Cerebellar nuclear complex (tissue), 1 donor: ENCODE measurements around the gene CBLN3.
A peak's percentile ranks its signal among the peaks of the same experiment; 100 is the strongest.

ENCODE experiments used
- DNase-seq, 2 experiments: peaks; one replicate each; lab custom pipeline; 2025; lab: John Stamatoyannopoulos, UW

Gene CBLN3

DNA sequence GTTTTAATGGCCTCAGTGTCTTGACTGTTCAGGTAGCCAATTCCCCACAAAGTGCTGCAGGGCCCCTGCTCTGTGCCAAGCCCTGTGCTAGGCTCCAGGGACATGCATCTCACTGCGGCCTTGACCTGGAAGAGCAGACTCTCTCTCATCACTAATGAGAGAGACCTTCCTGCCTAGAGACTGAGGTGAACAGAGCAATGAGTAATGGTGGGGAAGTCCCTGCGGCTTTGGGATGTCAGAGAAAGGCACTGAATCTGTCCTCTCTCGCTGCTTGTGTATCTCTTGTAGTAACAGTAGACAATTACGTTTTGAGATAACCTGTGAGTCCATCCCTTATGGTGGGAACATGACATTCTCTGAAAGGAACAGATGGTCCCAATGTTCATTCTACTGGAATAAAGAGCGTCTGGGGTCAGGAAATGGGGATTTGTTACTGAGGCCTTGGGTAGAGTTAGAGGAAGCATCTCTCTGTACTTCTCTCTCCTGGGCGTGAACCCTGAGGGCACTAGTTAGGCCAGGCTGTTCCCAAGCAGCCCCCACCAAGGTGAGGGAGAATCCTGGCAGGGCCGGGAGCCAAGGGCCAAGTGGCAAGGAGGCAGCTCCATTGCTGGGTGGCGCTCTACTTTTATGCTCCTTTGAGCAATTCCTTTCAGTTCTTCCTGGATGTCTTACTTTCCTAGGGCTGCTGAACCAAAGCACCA, 48.0 kb downstream of the CBLN3 start:
- DNase-seq = peak; percentile 27 to 72

DNA sequence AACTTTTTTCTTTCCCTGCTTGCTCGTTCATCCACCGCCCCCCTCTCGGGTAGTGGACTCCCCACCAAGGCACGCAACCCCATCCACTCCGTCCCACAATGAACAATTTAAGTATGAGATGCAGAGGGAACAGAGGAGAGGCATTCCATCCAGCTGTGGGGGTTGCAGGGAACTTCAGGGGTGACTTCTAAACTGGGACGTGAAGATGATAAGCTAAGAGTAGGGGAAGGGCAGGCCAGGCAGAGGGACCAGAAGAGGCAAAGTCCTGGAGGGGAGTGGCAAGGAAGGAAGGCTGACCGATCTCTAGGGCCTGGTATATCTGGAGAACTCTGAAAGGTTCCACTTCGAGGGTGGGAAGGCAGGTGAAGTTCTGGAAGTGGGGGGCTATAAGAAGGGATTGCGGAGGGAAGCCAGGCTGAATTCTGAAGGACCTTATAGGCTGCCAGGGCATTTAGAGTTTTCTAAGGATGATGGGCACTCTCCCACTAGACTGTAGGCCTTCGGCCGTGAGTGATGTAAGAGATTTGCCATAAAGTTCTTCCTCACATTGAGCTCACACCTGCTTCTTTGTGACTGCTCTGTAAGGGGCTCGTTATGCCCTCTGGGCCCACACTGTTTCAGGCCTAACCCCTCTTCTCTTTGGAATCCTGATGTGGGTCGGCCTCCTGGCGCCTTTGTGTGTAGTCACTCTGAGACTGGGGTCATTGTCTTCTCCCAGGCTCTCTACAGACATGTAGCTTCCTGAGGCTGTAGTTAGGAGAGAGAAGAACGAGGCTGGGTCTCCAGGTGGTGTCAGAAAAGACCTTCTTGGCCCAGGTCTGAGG, 49.3 kb downstream of the CBLN3 start:
- no peak for DNase-seq

DNA sequence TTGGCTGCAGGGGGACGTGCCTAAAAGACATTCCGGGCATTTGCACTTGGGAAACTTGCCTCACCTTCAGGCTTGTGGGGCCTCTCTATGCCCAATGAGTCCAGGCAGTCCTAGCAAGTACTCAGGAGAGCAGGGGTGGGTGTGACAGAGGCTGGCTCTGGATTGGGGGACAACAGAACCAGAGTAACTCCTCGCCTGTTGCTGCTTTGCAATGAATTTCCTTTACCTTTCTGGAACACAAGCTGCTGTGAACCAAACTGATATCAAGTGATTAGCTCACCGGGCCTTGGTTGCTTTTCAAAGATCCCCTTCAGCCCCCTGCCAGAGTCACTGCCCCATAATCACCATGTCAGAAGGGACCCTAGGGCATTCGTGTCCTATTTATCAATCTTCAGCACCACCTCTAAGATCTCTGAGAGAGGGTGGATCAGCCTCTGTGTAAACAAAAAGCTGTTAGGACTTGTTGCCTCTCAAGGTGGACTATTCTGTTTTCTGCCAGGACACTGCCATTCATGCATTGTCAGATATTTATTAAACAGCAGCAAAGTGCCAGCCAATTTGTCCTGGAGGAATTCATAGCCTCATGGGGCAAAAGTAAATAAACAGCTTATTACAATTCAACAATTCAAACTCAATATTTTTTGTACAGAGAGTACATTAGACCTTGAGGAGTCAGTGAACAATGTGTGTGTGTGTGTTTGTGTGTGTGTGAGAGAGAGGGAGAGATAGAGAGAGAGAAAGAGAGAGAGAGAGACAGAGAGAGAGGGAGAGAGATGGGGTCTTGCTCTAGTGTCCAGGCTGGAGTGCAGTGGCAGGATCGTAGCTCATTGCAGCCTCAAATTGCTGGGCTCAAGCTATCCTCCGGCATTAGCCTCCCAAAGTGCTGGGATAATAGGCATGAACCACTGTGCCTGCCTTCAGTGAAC, 50.2 kb downstream of the CBLN3 start:
- no peak for DNase-seq

DNA sequence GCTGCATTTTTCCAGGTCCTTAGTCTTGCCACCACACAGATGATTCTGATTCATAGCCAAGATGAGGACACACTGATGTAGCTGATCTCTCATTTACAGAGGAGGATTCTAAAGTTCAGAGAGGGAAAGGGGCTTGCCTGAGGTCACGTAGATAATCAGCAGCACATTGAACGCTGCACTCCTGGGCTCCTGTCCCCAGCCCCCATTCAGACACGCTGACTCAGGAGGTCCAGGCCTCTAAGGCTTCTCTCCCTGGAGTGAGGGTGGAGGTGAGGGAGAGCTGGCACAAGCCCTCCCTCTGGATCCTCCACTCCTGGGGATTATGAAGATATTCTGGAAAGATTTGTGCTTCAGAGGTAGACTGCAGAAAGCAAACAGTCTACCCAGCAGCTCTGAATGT, 51.1 kb downstream of the CBLN3 start:
- DNase-seq = no peak

DNA sequence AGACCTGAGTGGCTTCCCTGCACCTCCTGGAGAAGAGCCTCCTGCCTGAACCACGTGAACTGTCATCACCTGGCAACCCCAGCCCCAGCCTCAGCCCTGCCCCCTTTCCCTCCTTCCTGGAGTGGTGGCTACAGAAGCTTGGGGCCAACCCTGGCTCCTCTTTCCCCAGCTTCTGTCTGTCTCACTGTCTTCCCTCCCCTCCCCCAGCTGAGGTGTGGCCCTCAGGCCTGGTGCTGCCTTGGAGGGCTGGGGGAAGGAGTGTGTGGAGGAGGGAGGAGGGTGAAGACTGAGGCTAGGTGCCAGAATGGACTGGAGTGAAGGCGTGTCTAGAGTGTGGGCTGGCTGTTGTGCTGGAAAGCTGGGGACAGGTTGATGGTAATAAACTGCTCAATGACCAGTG, 51.8 kb downstream of the CBLN3 start:
- no peak for DNase-seq

DNA sequence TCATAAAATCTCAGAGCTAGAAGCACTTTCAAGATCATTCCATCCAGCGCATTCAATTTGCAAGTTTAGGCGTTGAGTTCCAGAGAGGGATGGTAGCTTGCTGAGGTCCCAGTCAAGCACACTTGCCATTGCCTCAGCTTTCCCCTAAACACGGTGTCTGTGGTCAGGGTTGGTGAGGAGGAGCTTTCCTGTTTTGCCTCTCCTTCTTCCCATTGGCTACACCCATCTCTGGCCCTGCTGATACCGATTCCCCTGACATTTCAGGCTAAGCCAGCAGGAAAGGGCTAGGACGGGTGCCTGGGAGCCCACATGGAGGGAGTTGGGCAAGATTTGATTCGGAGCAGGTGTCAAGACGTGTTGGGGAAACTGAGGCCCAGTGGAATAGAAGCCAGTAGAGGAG, 52.3 kb downstream of the CBLN3 start:
- DNase-seq = no peak
